ENCODE data around the gene SOX6.
A peak's percentile ranks its signal among the peaks of the same experiment; 100 is the strongest.

DNA sequence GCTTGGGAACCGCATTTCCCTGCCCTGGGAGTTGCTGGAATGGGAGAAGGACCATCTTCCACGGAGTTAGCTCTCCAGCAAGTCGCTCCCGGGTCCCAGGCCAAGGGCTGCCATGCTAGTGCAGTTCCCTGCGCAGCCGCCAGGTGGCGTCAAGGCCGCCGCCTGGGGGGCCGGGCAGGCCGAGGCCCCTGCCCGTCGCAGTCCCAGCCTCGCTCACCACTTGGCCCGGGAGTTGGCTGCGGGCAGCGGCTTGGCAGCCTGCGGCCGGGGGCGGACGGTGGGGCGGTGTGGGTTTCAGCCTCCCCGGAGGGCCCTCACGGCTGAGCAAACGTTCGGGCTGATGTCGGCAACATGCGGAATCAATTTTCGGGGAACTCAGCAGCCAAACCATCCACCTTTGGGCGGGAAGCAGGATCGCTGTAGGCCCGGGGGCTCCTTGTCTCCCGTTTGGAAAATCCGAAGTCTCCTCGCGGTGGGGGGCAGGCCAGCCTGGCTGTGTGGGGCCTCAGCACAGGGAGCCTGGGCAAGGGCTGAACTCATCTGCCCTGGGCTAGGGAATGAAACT, 415.1 kb downstream of the SOX6 start:
- TF ChIP-seq EZH2 (IDR thresholded peaks at IDR 0.05; ENCODE audit: low read depth, unreplicated experiment) = no peak
- no peak for TF ChIP-seq EZH2phosphoT487 (IDR thresholded peaks at IDR 0.05; ENCODE audit: unreplicated experiment)
- TF ChIP-seq, protein P1, sequence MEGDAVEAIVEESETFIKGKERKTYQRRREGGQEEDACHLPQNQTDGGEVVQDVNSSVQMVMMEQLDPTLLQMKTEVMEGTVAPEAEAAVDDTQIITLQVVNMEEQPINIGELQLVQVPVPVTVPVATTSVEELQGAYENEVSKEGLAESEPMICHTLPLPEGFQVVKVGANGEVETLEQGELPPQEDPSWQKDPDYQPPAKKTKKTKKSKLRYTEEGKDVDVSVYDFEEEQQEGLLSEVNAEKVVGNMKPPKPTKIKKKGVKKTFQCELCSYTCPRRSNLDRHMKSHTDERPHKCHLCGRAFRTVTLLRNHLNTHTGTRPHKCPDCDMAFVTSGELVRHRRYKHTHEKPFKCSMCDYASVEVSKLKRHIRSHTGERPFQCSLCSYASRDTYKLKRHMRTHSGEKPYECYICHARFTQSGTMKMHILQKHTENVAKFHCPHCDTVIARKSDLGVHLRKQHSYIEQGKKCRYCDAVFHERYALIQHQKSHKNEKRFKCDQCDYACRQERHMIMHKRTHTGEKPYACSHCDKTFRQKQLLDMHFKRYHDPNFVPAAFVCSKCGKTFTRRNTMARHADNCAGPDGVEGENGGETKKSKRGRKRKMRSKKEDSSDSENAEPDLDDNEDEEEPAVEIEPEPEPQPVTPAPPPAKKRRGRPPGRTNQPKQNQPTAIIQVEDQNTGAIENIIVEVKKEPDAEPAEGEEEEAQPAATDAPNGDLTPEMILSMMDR (conservative IDR thresholded peaks at IDR 0.05; ENCODE audit: low read depth in 2 of 2) = peak; percentile 85 to 88
- TF ChIP-seq, protein P2, sequence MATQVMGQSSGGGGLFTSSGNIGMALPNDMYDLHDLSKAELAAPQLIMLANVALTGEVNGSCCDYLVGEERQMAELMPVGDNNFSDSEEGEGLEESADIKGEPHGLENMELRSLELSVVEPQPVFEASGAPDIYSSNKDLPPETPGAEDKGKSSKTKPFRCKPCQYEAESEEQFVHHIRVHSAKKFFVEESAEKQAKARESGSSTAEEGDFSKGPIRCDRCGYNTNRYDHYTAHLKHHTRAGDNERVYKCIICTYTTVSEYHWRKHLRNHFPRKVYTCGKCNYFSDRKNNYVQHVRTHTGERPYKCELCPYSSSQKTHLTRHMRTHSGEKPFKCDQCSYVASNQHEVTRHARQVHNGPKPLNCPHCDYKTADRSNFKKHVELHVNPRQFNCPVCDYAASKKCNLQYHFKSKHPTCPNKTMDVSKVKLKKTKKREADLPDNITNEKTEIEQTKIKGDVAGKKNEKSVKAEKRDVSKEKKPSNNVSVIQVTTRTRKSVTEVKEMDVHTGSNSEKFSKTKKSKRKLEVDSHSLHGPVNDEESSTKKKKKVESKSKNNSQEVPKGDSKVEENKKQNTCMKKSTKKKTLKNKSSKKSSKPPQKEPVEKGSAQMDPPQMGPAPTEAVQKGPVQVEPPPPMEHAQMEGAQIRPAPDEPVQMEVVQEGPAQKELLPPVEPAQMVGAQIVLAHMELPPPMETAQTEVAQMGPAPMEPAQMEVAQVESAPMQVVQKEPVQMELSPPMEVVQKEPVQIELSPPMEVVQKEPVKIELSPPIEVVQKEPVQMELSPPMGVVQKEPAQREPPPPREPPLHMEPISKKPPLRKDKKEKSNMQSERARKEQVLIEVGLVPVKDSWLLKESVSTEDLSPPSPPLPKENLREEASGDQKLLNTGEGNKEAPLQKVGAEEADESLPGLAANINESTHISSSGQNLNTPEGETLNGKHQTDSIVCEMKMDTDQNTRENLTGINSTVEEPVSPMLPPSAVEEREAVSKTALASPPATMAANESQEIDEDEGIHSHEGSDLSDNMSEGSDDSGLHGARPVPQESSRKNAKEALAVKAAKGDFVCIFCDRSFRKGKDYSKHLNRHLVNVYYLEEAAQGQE (IDR thresholded peaks at IDR 0.05; ENCODE audit: unreplicated experiment) = no peak
- TF ChIP-seq POLR2AphosphoS5 (IDR thresholded peaks at IDR 0.05; ENCODE audit: low read depth) = no peak
- TF ChIP-seq ZNF331 (CRISPR knock-in tag; IDR thresholded peaks at IDR 0.05; ENCODE audit: low read depth) = no peak
- no peak for TF ChIP-seq ZNF114 (CRISPR knock-in tag; IDR thresholded peaks at IDR 0.05)

Data from GM23338 (cell line).